Hepatocyte (in vitro differentiated cells): ENCODE measurements around the gene DPY30. TPM values are rescaled to one million over a fixed set of nuclear protein-coding genes. Genes with fewer than 3 reads are reported as not detected.
"Not testable (repeated sequence)": the region's sequence is repeated elsewhere in the genome, so short reads cannot be mapped to it uniquely, and the experiment has no call there.

Source experiments
- DNase-seq: peaks from one replicate; pipeline ENCODE4 v3.0.0-alpha.2; 2016; ENCODE audit warnings: low spot score
- H2AFZ ChIP-seq: fragments of 200-600 bp; sonication (generic); 2 replicates; pipeline ENCODE4 v1.6.0; 2016; ENCODE audit warnings: antibody characterized with exemption, mild to moderate bottlenecking
- H3K27ac ChIP-seq: fragments of 200-600 bp; sonication (generic); 2 replicates; pipeline ENCODE4 v1.5.1; 2016; ENCODE audit warnings: mild to moderate bottlenecking
- H3K27me3 ChIP-seq: fragments of 200-600 bp; sonication (generic); 2 replicates; pipeline ENCODE4 v1.6.1; 2016
- H3K36me3 ChIP-seq: fragments of 200-600 bp; sonication (generic); replicated peaks from 2 replicates; pipeline ENCODE4 v1.5.1; 2016; ENCODE audit warnings: low read depth; ENCODE audit not compliant: insufficient read depth
- H3K4me1 ChIP-seq: fragments of 200-600 bp; sonication (generic); 2 replicates; pipeline ENCODE4 v1.5.1; 2016; ENCODE audit warnings: mild to moderate bottlenecking, moderate library complexity; ENCODE audit not compliant: insufficient read depth
- H3K4me2 ChIP-seq: fragments of 200-600 bp; sonication (generic); 2 replicates; pipeline ENCODE4 v1.6.0; 2016
- H3K4me3 ChIP-seq: fragments of 200-600 bp; sonication (generic); 2 replicates; pipeline ENCODE4 v1.5.1; 2016; ENCODE audit warnings: mild to moderate bottlenecking
- H3K79me2 ChIP-seq: fragments of 200-600 bp; sonication (generic); 2 replicates; pipeline ENCODE4 v1.6.0; 2017; ENCODE audit warnings: mild to moderate bottlenecking
- H3K9me2 ChIP-seq: fragments of 200-600 bp; sonication (generic); replicated peaks from 2 replicates; pipeline ENCODE4 v1.6.0; 2017; ENCODE audit warnings: mild to moderate bottlenecking; ENCODE audit not compliant: insufficient read depth
- H3K9me3 ChIP-seq: fragments of 200-600 bp; sonication (generic); 2 replicates; pipeline ENCODE4 v1.5.1; 2016; ENCODE audit warnings: low read depth, mild to moderate bottlenecking
- H4K20me1 ChIP-seq: fragments of 200-600 bp; sonication (generic); 2 replicates; pipeline ENCODE4 v1.6.0; 2016; ENCODE audit warnings: mild to moderate bottlenecking; ENCODE audit not compliant: insufficient read depth, poor library complexity, severe bottlenecking
- CTCF ChIP-seq: fragments of 200-600 bp; sonication (generic); IDR thresholded peaks from 2 replicates; pipeline ENCODE4 v1.5.1; 2016; ENCODE audit warnings: antibody characterized with exemption, mild to moderate bottlenecking; ENCODE audit not compliant: poor library complexity
- EZH2 ChIP-seq: fragments of 200-600 bp; sonication (generic); IDR thresholded peaks from 2 replicates; pipeline ENCODE4 v1.6.1; 2016; ENCODE audit warnings: antibody characterized with exemption, mild to moderate bottlenecking, borderline replicate concordance
- EZH2phosphoT487 ChIP-seq: fragments of 200-600 bp; sonication (generic); IDR thresholded peaks from one replicate; pipeline ENCODE4 v1.6.1; 2018; ENCODE audit warnings: antibody characterized with exemption, mild to moderate bottlenecking, low read depth, moderate library complexity; ENCODE audit not compliant: unreplicated experiment, severe bottlenecking
- WGBS: methylation state at CpG from one replicate; pipeline ENCODE4 v1.1.6; 2016; ENCODE audit warnings: low lambda C conversion rate; ENCODE audit errors: missing lambda C conversion rate; 5-methylcytosine and 5-hydroxymethylcytosine counted together
- polyA plus RNA-seq: library from polyadenylated mRNA; unstranded; fragments of >200 nt; fragmentation: Nextera tagmentation; extraction: Ambion mirVana; gene quantifications from 2 replicates; pipeline ENCODE4 v1.2.1, GENCODE V29; 2016
- total RNA-seq: library from RNA; depleted of rRNA; stranded (reverse); fragments of >200 nt; gene quantifications from 2 replicates; pipeline ENCODE4 v1.2.3, GENCODE V29; 2014

Gene DPY30
- total and polyA plus RNA-seq, 2 experiments from 2014 or later, result 108 to 117 TPM

DNA sequence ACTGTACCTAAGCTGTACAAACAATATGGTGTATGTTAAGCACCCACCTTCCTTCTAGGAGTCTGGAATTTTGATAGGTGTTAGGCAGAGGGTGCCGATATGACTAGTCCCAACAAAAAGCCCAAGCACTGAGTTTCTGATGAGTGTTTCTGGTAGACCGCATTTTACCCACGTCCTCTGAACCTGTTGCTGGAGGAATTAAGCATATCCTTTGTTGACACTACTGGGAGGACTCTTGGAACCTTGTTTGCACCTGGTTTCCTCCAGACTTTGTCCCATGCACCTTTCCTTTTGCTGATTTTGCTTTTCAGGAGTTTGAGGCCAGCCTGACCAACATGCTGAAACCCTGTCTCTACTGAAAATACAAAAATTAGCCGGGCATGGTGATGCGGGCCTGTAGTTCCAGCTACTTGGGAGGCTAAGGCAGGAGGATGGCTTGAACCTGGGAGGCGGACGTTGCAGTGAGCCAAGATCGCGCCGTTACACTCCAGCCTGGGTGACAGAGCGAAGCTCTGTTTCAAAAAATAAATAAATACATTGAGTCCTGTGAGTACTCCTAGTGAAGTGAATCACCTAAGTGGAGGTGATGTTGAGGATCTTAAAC is 12.3 kb upstream of the DPY30 start:
- no peak overlapping the region for H3K4me3 ChIP-seq
- no peaks in the 10 kb centered on the region for H3K9me3 ChIP-seq
- DNase-seq, result no peak
- no peaks in the 10 kb centered on the region for H3K79me2 ChIP-seq
- no peaks in the 10 kb centered on the region for H3K9me2 ChIP-seq
- 94% methylated on average over 11 of the region's 11 CpGs for WGBS
- H3K27ac ChIP-seq, result no peak overlapping the region
- H3K36me3 ChIP-seq, result no peaks in the 10 kb centered on the region
- H3K27me3 ChIP-seq, result no peaks in the 10 kb centered on the region
- TF ChIP-seq EZH2phosphoT487 (no peak), EZH2 (no peak), CTCF (no peak)
- no peak overlapping the region for H2AFZ ChIP-seq
- H4K20me1 ChIP-seq, result no peaks in the 10 kb centered on the region
- H3K4me1 ChIP-seq, result no peaks in the 10 kb centered on the region
- no peak overlapping the region for H3K4me2 ChIP-seq

GRCh38 chr2:32043561-32043960 is 4.0 kb upstream of the DPY30 start:
- Histone ChIP-seq H3K9me3 (no peaks in the 10 kb centered on the region), H3K27me3 (no peaks in the 10 kb centered on the region), H3K79me2 (peaks cover 6% of the 10 kb centered on the region), H3K4me1 (no peaks in the 10 kb centered on the region), H3K4me2 (no peak overlapping the region), H2AFZ (no peak overlapping the region), H4K20me1 (no peaks in the 10 kb centered on the region), H3K9me2 (no peaks in the 10 kb centered on the region), H3K4me3 (no peak overlapping the region), H3K36me3 (no peaks in the 10 kb centered on the region), H3K27ac (no peak overlapping the region)
- no peak for DNase-seq
- TF ChIP-seq CTCF (no peak), EZH2 (no peak), EZH2phosphoT487 (no peak)
- 82% methylated on average over 7 of the region's 7 CpGs for WGBS

- H3K79me2 ChIP-seq, result peaks cover 62% of the 10 kb centered on the region
- not testable (repeated sequence) for H3K4me1 ChIP-seq, H3K9me2 ChIP-seq, H3K9me3 ChIP-seq, H3K36me3 ChIP-seq, H3K27ac ChIP-seq, H3K27me3 ChIP-seq, H2AFZ ChIP-seq, H4K20me1 ChIP-seq, H3K4me2 ChIP-seq, H3K4me3 ChIP-seq, DNase-seq
- 94% methylated on average over 8 of the region's 8 CpGs for WGBS
Observed at GRCh38 chr2:32034198-32034887, 5.3 kb downstream of the DPY30 start.

DNA sequence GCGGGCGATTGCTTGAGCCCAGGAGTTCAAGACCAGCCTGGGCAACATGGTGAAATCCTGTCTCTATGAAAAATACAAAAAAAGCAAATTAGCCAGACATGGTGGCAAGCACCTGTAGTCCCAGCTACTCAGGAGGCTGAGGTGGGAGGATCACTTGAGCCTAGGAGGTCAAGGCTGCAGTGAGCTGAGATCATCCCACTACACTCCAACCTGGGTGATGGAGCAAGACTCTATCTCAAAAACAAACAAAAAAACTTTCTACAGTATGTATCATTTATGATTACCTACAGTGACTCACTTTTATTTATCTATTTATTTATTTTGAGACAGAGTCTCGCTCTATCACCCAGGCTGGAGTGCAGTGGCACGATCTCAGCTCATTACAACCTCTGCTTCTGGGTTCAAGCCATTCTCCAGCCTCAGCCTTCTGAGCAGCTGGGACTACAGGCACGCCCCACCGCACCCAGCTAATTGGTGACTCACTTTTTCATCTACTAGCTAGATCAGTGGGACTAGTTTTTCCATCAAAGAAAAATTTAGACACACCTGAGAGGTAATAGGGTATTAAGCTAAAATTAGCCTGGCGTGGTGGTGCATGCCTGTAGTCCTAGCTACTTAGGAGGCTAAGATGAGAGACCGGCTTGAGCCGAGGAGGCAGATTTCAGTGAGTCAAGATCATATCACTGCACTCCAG is 20.7 kb downstream of the DPY30 start:
- H3K4me2 ChIP-seq, H2AFZ ChIP-seq, H4K20me1 ChIP-seq, H3K4me3 ChIP-seq, DNase-seq, H3K36me3 ChIP-seq, H3K79me2 ChIP-seq, H3K27ac ChIP-seq, H3K27me3 ChIP-seq, H3K9me3 ChIP-seq, H3K4me1 ChIP-seq, H3K9me2 ChIP-seq: not testable (repeated sequence)
- WGBS, result over 99% methylated on average over 9 of the region's 9 CpGs
